Measurements from ENCODE around the gene FAM234A. TPM values are rescaled to one million over a fixed set of nuclear protein-coding genes. Genes with fewer than 3 reads are reported as not detected.

FAM234A gene
- total RNA-seq, 1 donor from 2014 or later: 23.5 TPM

- H3K9me3 ChIP-seq (ENCODE audit: control insufficient read depth in 3 of 3, low read length in 3 of 3): no peaks in the 10 kb centered on the region
- no peak overlapping the region for H3K4me3 ChIP-seq (ENCODE audit: low read length in 3 of 3)
- peaks cover 0 to 4% (median 0%) of the 10 kb centered on the region in 3 donors for H3K4me1 ChIP-seq (ENCODE audit: control insufficient read depth in 3 of 3, insufficient read depth in 3 of 3, low read length in 3 of 3)
- peaks cover 14 to 15% (median 14%) of the 10 kb centered on the region in 3 donors for H3K36me3 ChIP-seq (ENCODE audit: control insufficient read depth in 3 of 3, insufficient read depth in 3 of 3, low read length in 3 of 3)
- H3K27me3 ChIP-seq (ENCODE audit: control insufficient read depth in 3 of 3, insufficient read depth in 3 of 3, low read length in 3 of 3): peaks cover 7 to 9% (median 8%) of the 10 kb centered on the region in 3 donors
- no peak overlapping the region for H3K9ac ChIP-seq (ENCODE audit: low read depth in 1 of 3, low read length in 3 of 3)
- H3K27ac ChIP-seq (ENCODE audit: low read depth, low read length): no peak overlapping the region
Measured at GRCh38 chr16:285146-286055, 50.8 kb downstream of the FAM234A start.

DNA sequence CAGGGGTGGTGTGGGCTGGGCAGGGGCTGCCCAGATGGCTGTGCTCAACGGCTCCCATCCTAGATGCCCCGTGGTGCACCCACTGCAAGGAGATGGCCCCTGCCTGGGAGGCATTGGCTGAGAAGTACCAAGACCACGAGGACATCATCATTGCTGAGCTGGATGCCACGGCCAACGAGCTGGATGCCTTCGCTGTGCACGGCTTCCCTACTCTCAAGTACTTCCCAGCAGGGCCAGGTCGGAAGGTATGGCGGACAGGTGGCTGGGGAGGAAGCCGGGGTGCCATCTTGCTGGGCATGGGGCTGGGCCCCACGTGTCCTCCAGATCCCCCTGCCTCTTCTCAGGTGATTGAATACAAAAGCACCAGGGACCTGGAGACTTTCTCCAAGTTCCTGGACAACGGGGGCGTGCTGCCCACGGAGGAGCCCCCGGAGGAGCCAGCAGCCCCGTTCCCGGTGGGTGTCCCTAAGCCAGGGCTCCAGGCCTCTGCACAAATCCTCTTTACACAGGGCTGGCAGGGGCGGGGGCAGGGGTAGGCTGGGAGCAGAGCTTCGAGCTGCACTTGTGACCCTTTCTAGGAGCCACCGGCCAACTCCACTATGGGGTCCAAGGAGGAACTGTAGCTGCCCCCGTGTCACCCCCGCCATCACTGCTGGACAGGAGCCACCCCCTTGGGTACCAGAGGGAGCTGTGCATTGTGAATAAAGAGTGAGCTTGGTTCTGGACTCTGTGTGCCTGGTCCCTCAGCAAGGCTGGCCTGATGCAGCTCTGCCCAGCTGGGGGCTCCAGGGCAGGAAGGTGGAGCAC lies 52.1 kb downstream of the FAM234A start:
- H3K36me3 ChIP-seq (ENCODE audit: control insufficient read depth in 3 of 3, insufficient read depth in 3 of 3, low read length in 3 of 3): peaks cover 21 to 25% (median 23%) of the 10 kb centered on the region in 3 donors

DNA sequence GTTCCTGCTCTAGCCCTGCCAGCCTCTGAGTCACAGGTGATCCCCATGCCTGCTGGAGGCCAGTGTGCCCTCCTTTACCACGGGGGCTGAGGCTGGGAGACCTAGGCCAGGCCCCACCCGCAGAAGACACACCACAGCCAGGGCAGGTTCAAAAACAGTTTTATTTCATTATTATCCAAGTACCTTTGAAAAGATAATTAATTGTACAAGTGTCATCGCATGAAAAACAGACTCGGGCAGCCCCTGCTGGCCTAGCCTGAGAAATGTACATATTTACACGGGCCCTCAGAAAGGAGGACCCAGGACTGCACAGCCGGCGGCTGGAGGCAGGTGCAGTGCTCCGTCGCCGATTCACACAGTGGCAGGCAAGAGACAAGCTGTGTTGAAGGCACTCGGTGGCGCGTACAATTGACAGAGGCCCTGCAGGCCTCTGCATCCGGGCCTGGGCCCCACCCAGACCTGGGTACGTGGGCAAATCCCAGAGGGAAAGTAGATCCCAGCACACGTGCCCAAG lies 52.7 kb downstream of the FAM234A start:
- H3K9me3 ChIP-seq (ENCODE audit: control insufficient read depth in 3 of 3, low read length in 3 of 3): no peaks in the 10 kb centered on the region
- no peak overlapping the region for H3K27ac ChIP-seq (ENCODE audit: low read depth, low read length)
- no peaks in the 10 kb centered on the region for H3K27me3 ChIP-seq (ENCODE audit: control insufficient read depth in 3 of 3, insufficient read depth in 3 of 3, low read length in 3 of 3)
- no peak overlapping the region for H3K4me3 ChIP-seq (ENCODE audit: low read length in 3 of 3)
- peaks cover 25 to 27% (median 26%) of the 10 kb centered on the region in 3 donors for H3K36me3 ChIP-seq (ENCODE audit: control insufficient read depth in 3 of 3, insufficient read depth in 3 of 3, low read length in 3 of 3)
- no peak overlapping the region for H3K9ac ChIP-seq (ENCODE audit: low read depth in 1 of 3, low read length in 3 of 3)
- H3K4me1 ChIP-seq (ENCODE audit: control insufficient read depth in 3 of 3, insufficient read depth in 3 of 3, low read length in 3 of 3): no peaks in the 10 kb centered on the region

More for the DNA sequence above, 52.1 kb downstream of the FAM234A start:
- no peak overlapping the region for H3K27ac ChIP-seq (ENCODE audit: low read depth, low read length)
- no peak overlapping the region for H3K4me3 ChIP-seq (ENCODE audit: low read length in 3 of 3)
- H3K9me3 ChIP-seq (ENCODE audit: control insufficient read depth in 3 of 3, low read length in 3 of 3): no peaks in the 10 kb centered on the region
- H3K9ac ChIP-seq (ENCODE audit: low read depth in 1 of 3, low read length in 3 of 3): no peak overlapping the region
- H3K27me3 ChIP-seq (ENCODE audit: control insufficient read depth in 3 of 3, insufficient read depth in 3 of 3, low read length in 3 of 3): no peaks in the 10 kb centered on the region
- H3K4me1 ChIP-seq (ENCODE audit: control insufficient read depth in 3 of 3, insufficient read depth in 3 of 3, low read length in 3 of 3): no peaks in the 10 kb centered on the region

DNA sequence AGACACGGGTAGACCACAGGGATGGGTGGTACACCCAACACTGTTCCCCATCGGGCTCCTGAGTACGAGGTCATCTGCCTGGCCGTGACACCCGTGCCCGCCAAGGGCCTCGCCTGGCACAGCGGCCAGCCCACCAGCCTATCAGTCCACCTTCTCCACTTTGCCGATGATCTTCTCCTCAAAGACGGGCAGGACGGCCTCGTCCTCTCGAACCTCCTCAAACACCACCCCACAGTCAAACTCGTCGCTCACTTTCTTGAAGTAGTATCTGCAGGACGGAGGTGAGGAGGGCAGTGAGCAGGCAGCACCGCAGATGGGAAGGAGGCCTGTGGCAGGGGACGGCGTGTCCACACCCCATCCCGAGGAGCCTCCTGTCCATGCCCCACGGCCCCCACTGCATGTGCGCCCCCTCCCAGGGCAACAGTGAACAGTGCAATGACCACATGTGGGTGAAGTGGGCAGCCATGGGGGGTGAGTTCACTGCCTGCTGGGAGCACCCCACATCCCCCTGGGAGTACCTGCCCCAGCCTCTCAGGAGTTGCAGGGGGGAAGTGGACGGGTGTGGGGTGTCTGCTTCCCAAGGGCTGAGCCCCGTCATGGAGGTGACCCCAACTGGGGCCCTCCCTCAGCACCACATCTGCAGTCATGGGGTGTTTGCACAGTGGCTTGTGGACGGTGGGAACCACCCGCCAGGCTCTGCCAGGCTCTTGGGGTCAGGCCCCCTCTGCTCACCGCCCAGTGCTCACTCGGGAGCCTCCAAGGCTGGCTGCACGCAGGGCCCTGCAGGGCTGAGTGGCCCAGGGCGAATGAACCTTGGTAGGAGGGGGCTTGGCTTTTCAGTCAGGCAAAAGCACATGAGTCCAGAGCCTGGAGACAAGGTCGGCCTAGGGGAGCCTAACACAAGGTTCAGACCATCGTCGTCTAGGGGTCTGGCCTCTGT lies 53.6 kb downstream of the FAM234A start:
- Histone ChIP-seq H3K9ac (ENCODE audit: low read depth in 1 of 3, low read length in 3 of 3) (no peak overlapping the region), H3K9me3 (ENCODE audit: control insufficient read depth in 3 of 3, low read length in 3 of 3) (no peaks in the 10 kb centered on the region), H3K4me1 (ENCODE audit: control insufficient read depth in 3 of 3, insufficient read depth in 3 of 3, low read length in 3 of 3) (no peaks in the 10 kb centered on the region), H3K36me3 (ENCODE audit: control insufficient read depth in 3 of 3, insufficient read depth in 3 of 3, low read length in 3 of 3) (peaks cover 32 to 33% (median 32%) of the 10 kb centered on the region in 3 donors), H3K27me3 (ENCODE audit: control insufficient read depth in 3 of 3, insufficient read depth in 3 of 3, low read length in 3 of 3) (no peaks in the 10 kb centered on the region), H3K27ac (ENCODE audit: low read depth, low read length) (no peak overlapping the region), H3K4me3 (ENCODE audit: low read length in 3 of 3) (no peak overlapping the region)

GRCh38 chr16:289395-289997 lies 54.9 kb downstream of the FAM234A start:
- no peak overlapping the region for H3K9ac ChIP-seq (ENCODE audit: low read depth in 1 of 3, low read length in 3 of 3)
- no peaks in the 10 kb centered on the region for H3K4me1 ChIP-seq (ENCODE audit: control insufficient read depth in 3 of 3, insufficient read depth in 3 of 3, low read length in 3 of 3)
- H3K27me3 ChIP-seq (ENCODE audit: control insufficient read depth in 3 of 3, insufficient read depth in 3 of 3, low read length in 3 of 3): no peaks in the 10 kb centered on the region
- H3K4me3 ChIP-seq (ENCODE audit: low read length in 3 of 3): no peak overlapping the region
- H3K27ac ChIP-seq (ENCODE audit: low read depth, low read length): no peak overlapping the region
- no peaks in the 10 kb centered on the region for H3K9me3 ChIP-seq (ENCODE audit: control insufficient read depth in 3 of 3, low read length in 3 of 3)
- peaks cover 32 to 35% (median 33%) of the 10 kb centered on the region in 3 donors for H3K36me3 ChIP-seq (ENCODE audit: control insufficient read depth in 3 of 3, insufficient read depth in 3 of 3, low read length in 3 of 3)

- H3K9me3 ChIP-seq (ENCODE audit: control insufficient read depth in 3 of 3, low read length in 3 of 3): no peaks in the 10 kb centered on the region
- no peak overlapping the region for H3K27ac ChIP-seq (ENCODE audit: low read depth, low read length)
- no peaks in the 10 kb centered on the region for H3K27me3 ChIP-seq (ENCODE audit: control insufficient read depth in 3 of 3, insufficient read depth in 3 of 3, low read length in 3 of 3)
- no peak overlapping the region for H3K4me3 ChIP-seq (ENCODE audit: low read length in 3 of 3)
- no peaks in the 10 kb centered on the region for H3K4me1 ChIP-seq (ENCODE audit: control insufficient read depth in 3 of 3, insufficient read depth in 3 of 3, low read length in 3 of 3)
- H3K9ac ChIP-seq (ENCODE audit: low read depth in 1 of 3, low read length in 3 of 3): no peak overlapping the region
- peaks cover 32 to 35% (median 33%) of the 10 kb centered on the region in 3 donors for H3K36me3 ChIP-seq (ENCODE audit: control insufficient read depth in 3 of 3, insufficient read depth in 3 of 3, low read length in 3 of 3)
Measured at GRCh38 chr16:290015-290680, 55.5 kb downstream of the FAM234A start.

GRCh38 chr16:290681-291405 lies 56.2 kb downstream of the FAM234A start:
- Histone ChIP-seq H3K9ac (ENCODE audit: low read depth in 1 of 3, low read length in 3 of 3) (no peak overlapping the region), H3K27ac (ENCODE audit: low read depth, low read length) (no peak overlapping the region), H3K27me3 (ENCODE audit: control insufficient read depth in 3 of 3, insufficient read depth in 3 of 3, low read length in 3 of 3) (no peaks in the 10 kb centered on the region), H3K4me1 (ENCODE audit: control insufficient read depth in 3 of 3, insufficient read depth in 3 of 3, low read length in 3 of 3) (no peaks in the 10 kb centered on the region), H3K4me3 (ENCODE audit: low read length in 3 of 3) (no peak overlapping the region), H3K9me3 (ENCODE audit: control insufficient read depth in 3 of 3, low read length in 3 of 3) (no peaks in the 10 kb centered on the region), H3K36me3 (ENCODE audit: control insufficient read depth in 3 of 3, insufficient read depth in 3 of 3, low read length in 3 of 3) (peaks cover 32 to 35% (median 33%) of the 10 kb centered on the region in 3 donors)

DNA sequence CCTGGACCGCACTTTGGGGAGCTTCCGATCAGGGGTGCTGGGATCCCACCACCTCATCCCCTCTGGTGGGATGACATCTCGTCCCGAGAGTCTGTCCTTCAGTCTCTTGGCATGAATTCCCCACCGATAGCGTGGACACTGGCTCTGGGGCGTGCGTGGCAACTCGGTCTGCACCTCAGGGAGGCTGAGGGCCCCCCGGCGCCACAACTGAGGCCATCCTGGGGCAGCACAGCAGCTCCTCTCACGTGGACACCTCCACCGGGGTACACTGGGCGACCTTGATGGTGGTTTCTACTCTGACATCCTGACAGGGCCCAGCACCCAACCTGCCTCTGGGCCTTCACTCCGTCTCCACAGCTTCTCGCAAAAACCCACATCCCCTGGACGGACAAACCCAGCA lies 56.9 kb downstream of the FAM234A start:
- H3K4me1 ChIP-seq (ENCODE audit: control insufficient read depth in 3 of 3, insufficient read depth in 3 of 3, low read length in 3 of 3): no peaks in the 10 kb centered on the region
- no peaks in the 10 kb centered on the region for H3K27me3 ChIP-seq (ENCODE audit: control insufficient read depth in 3 of 3, insufficient read depth in 3 of 3, low read length in 3 of 3)
- H3K4me3 ChIP-seq (ENCODE audit: low read length in 3 of 3): no peak overlapping the region
- no peak overlapping the region for H3K27ac ChIP-seq (ENCODE audit: low read depth, low read length)
- H3K9me3 ChIP-seq (ENCODE audit: control insufficient read depth in 3 of 3, low read length in 3 of 3): no peaks in the 10 kb centered on the region
- no peak overlapping the region for H3K9ac ChIP-seq (ENCODE audit: low read depth in 1 of 3, low read length in 3 of 3)
- peaks cover 32 to 35% (median 33%) of the 10 kb centered on the region in 3 donors for H3K36me3 ChIP-seq (ENCODE audit: control insufficient read depth in 3 of 3, insufficient read depth in 3 of 3, low read length in 3 of 3)
